B cell (primary cell): ENCODE measurements around the gene NOC4L. TPM values are rescaled to one million over a fixed set of nuclear protein-coding genes. Genes with fewer than 3 reads are reported as not detected.
"Not testable (repeated sequence)": the region's sequence is repeated elsewhere in the genome, so short reads cannot be mapped to it uniquely, and the experiment has no call there.

Experiments
- ATAC-seq: fragments of 200-7000 bp; cut with Tn5 transposase; one replicate; pipeline ENCODE4 v1.10.0; 2021; ENCODE audit warnings: low read depth, mild to moderate bottlenecking, moderate number of reproducible peaks, moderate library complexity
- CTCF ChIA-PET: fragments of 350-600 bp; sonication (Branson Sonifier 250); formaldehyde crosslinking; loops from one replicate; lab custom pipeline; 2021; ENCODE audit warnings: antibody characterized with exemption, inconsistent platforms; lab: Charles Lee
- POLR2A ChIA-PET: fragments of 350-600 bp; sonication (Branson Sonifier 250); formaldehyde crosslinking; loops from one replicate; lab custom pipeline; 2021; ENCODE audit warnings: antibody characterized with exemption; lab: Charles Lee
- DNase-seq: peaks from one replicate; pipeline ENCODE4 v3.0.0; 2013
- H2AFZ ChIP-seq: 2 replicates; pipeline ENCODE4 v1.6.1; 2012; ENCODE audit warnings: mild to moderate bottlenecking, low read depth, low read length; ENCODE audit not compliant: insufficient read depth, poor library complexity, severe bottlenecking
- H3K27ac ChIP-seq, 2 donors: 1 replicate in 1 of 2; 2 replicates in 1 of 2; pipeline ENCODE4 v1.5.1; 2012 to 2013; ENCODE audit warnings: low read length in 2 of 2, mild to moderate bottlenecking in 2 of 2, moderate library complexity in 1 of 2
- H3K27me3 ChIP-seq, 4 experiments: fragments of 200-600 bp in 1 of 4; sonication (generic) in 1 of 4; replicated peaks in 1 of 4; 1 replicate in 2 of 4; 2 replicates in 2 of 4; pipeline versions ENCODE4 v1.6.1 to v1.7.0; 2013 to 2016; ENCODE audit warnings: low read length in 3 of 4, mild to moderate bottlenecking in 2 of 4, mixed read lengths in 1 of 4, moderate library complexity in 1 of 4; ENCODE audit not compliant: insufficient read depth in 4 of 4, control insufficient read depth in 3 of 4; ENCODE audit errors: control extremely low read depth in 1 of 4
- H3K36me3 ChIP-seq, 2 experiments: replicated peaks in 1 of 2; 1 replicate in 1 of 2; 2 replicates in 1 of 2; pipeline versions ENCODE4 v1.6.1 to v1.7.1; 2013; ENCODE audit warnings: low read length in 1 of 2; ENCODE audit not compliant: insufficient read depth in 2 of 2, control insufficient read depth in 1 of 2; ENCODE audit errors: control extremely low read depth in 1 of 2, extremely low read depth in 1 of 2
- H3K4me1 ChIP-seq, 2 donors: fragments of 200-600 bp in 1 of 2; sonication (generic) in 1 of 2; 1 replicate in 1 of 2; 2 replicates in 1 of 2; pipeline versions ENCODE4 v1.5.1 to v1.6.1; 2013 to 2017; ENCODE audit warnings: low read length in 2 of 2; ENCODE audit not compliant: control insufficient read depth in 2 of 2, insufficient read depth in 2 of 2
- H3K4me2 ChIP-seq: replicated peaks from 2 replicates; pipeline ENCODE3; 2012; ENCODE audit warnings: mild to moderate bottlenecking, low read depth, low read length; ENCODE audit not compliant: poor library complexity, severe bottlenecking
- H3K4me3 ChIP-seq, 5 experiments: fragments of 200-600 bp in 1 of 5; sonication (generic) in 1 of 5; 1 replicate in 3 of 5; 2 replicates in 2 of 5; pipeline versions ENCODE4 v1.5.1 to v1.7.0; 2011 to 2016; ENCODE audit warnings: low read length in 4 of 5, mild to moderate bottlenecking in 4 of 5, low read depth in 2 of 5, control low read depth in 1 of 5, moderate library complexity in 1 of 5; ENCODE audit not compliant: insufficient read depth in 1 of 5; ENCODE audit errors: control extremely low read depth in 1 of 5, extremely low read depth in 1 of 5
- H3K79me2 ChIP-seq: fragments of 200-600 bp; sonication (generic); one replicate; pipeline ENCODE4 v1.6.0; 2016; ENCODE audit warnings: low read length; ENCODE audit not compliant: control insufficient read depth, insufficient read depth
- H3K9ac ChIP-seq: fragments of 200-600 bp; sonication (generic); 2 replicates; pipeline ENCODE4 v1.6.1; 2017; ENCODE audit warnings: mild to moderate bottlenecking, low read length, moderate library complexity
- H3K9me3 ChIP-seq, 3 donors: one replicate each; pipeline versions ENCODE4 v1.6.1 to v1.7.1; 2013; ENCODE audit warnings: low read length in 2 of 3; ENCODE audit not compliant: control insufficient read depth in 2 of 3, insufficient read depth in 1 of 3; ENCODE audit errors: control extremely low read depth in 1 of 3
- H4K20me1 ChIP-seq: 2 replicates; pipeline ENCODE4 v1.6.0; 2012; ENCODE audit warnings: mild to moderate bottlenecking, low read length; ENCODE audit not compliant: insufficient read depth, control insufficient read depth, poor library complexity, severe bottlenecking
- H3K27ac Mint-ChIP-seq: one replicate; pipeline ENCODE4 v1.8.0; 2021; ENCODE audit warnings: mixed read lengths
- H3K27me3 Mint-ChIP-seq: one replicate; pipeline ENCODE4 v1.8.0; 2021; ENCODE audit warnings: mixed read lengths
- H3K4me1 Mint-ChIP-seq: one replicate; pipeline ENCODE4 v1.8.0; 2021; ENCODE audit warnings: mixed read lengths
- H3K4me3 Mint-ChIP-seq: one replicate; pipeline ENCODE4 v1.8.0; 2021; ENCODE audit warnings: mixed read lengths
- H3K9me3 Mint-ChIP-seq: one replicate; pipeline ENCODE4 v1.8.0; 2022; ENCODE audit warnings: mixed read lengths; ENCODE audit not compliant: insufficient read depth
- CTCF ChIP-seq: fragments of 200-600 bp; IDR thresholded peaks from one replicate; pipeline ENCODE4 v1.8.0; 2022; ENCODE audit warnings: antibody characterized with exemption, mild to moderate bottlenecking
- EZH2 ChIP-seq: IDR thresholded peaks from 2 replicates; pipeline ENCODE4 v1.6.1; 2012; ENCODE audit warnings: borderline replicate concordance, low read depth, mild to moderate bottlenecking, moderate library complexity, low read length; ENCODE audit not compliant: insufficient read depth, poor library complexity, severe bottlenecking
- WGBS: methylation state at CpG from one replicate; pipeline ENCODE4 v1.1.5; 2013; ENCODE audit warnings: missing lambda C conversion rate; ENCODE audit not compliant: insufficient coverage; 5-methylcytosine and 5-hydroxymethylcytosine counted together
- intact Hi-C: fragments of 100-400 bp; cut with micrococcal nuclease; formaldehyde crosslinking; loops from one replicate; pipeline ENCODE4 v1.10.0; 2022
- polyA plus RNA-seq: library from polyadenylated mRNA; depleted of rRNA; stranded (reverse); fragments of >200 nt; gene quantifications from 2 replicates; pipeline ENCODE4 v1.2.3, GENCODE V29; 2012
- total RNA-seq, 2 donors: library from RNA; stranded (reverse); fragments of 120-200 nt in 1 of 2; gene quantifications; 1 replicate in 1 of 2; 2 replicates in 1 of 2; pipeline versions ENCODE4 v1.2.3 to v1.2.4, GENCODE V29; 2013 to 2022

NOC4L gene
- total and polyA plus RNA-seq, 2 donors (not counting 1 experiment from before 2014, with no cell fraction given) = 13.1 to 21.9 TPM

GRCh38 chr12:132133952-132134652, 10.2 kb upstream of the NOC4L start:
- Mint-ChIP-seq H3K27me3 (no peaks in the 10 kb centered on the region), H3K4me3 (no peak overlapping the region), H3K4me1 (no peaks in the 10 kb centered on the region), H3K27ac (no peak overlapping the region), H3K9me3 (peaks cover under 1% of the 10 kb centered on the region)
- H3K4me2 ChIP-seq = no peak overlapping the region
- TF ChIP-seq CTCF (no peak), EZH2 (no peak)
- peaks cover 0 to 7% of the 10 kb centered on the region in 2 experiments for H3K36me3 ChIP-seq
- POLR2A ChIA-PET = interaction anchor here (0.7 kb wide), 1 partner anchor 185 kb away, joined by 4 read pairs; the partner anchor contains the start of gene EP400
- no peaks in the 10 kb centered on the region for H4K20me1 ChIP-seq
- no peak overlapping the region for H3K27ac ChIP-seq
- WGBS = 95% methylated on average over 19 of the region's 27 CpGs
- no peak overlapping the region for H2AFZ ChIP-seq
- H3K9me3 ChIP-seq = peaks cover 0 to 2% (median 0%) of the 10 kb centered on the region in 3 donors
- CTCF ChIA-PET = no interaction called here
- no peaks in the 10 kb centered on the region for H3K27me3 ChIP-seq
- no peak overlapping the region for H3K9ac ChIP-seq
- ATAC-seq (no peak), DNase-seq (no peak)
- intact Hi-C loops = no loop called here
- H3K4me1 ChIP-seq = no peaks in the 10 kb centered on the region
- H3K4me3 ChIP-seq = no peak overlapping the region
- no peaks in the 10 kb centered on the region for H3K79me2 ChIP-seq

- H3K9me3 Mint-ChIP-seq, POLR2A ChIA-PET, H2AFZ ChIP-seq, CTCF ChIA-PET, H3K79me2 ChIP-seq, ATAC-seq, H3K27ac ChIP-seq, H3K27me3 ChIP-seq, H3K4me1 Mint-ChIP-seq, H3K4me1 ChIP-seq, intact Hi-C loops, H3K9me3 ChIP-seq, H3K4me2 ChIP-seq, H3K9ac ChIP-seq, DNase-seq, H3K27ac Mint-ChIP-seq, H3K27me3 Mint-ChIP-seq, H3K4me3 ChIP-seq, H3K4me3 Mint-ChIP-seq, H4K20me1 ChIP-seq: not testable (repeated sequence)
- H3K36me3 ChIP-seq = peaks cover 0 to 13% of the 10 kb centered on the region in 2 experiments
- 97% methylated on average over 6 of the region's 39 CpGs for WGBS
Observed at GRCh38 chr12:132134653-132135183, 9.5 kb upstream of the NOC4L start.

GRCh38 chr12:132136226-132136625, 8.0 kb upstream of the NOC4L start:
- H3K9me3 Mint-ChIP-seq, H3K9ac ChIP-seq, H4K20me1 ChIP-seq, H3K27ac Mint-ChIP-seq, CTCF ChIA-PET, H3K4me1 Mint-ChIP-seq, H3K4me3 Mint-ChIP-seq, H3K4me1 ChIP-seq, H3K27me3 ChIP-seq, H3K4me3 ChIP-seq, DNase-seq, H3K27me3 Mint-ChIP-seq, H2AFZ ChIP-seq, ATAC-seq, H3K27ac ChIP-seq, POLR2A ChIA-PET, H3K4me2 ChIP-seq, intact Hi-C loops, H3K9me3 ChIP-seq, H3K79me2 ChIP-seq: not testable (repeated sequence)
- H3K36me3 ChIP-seq = peaks cover 0 to 28% of the 10 kb centered on the region in 2 experiments
- WGBS = 90% methylated on average over 14 of the region's 21 CpGs
